ENCODE results near the gene GATAD2A. TPM values are rescaled to one million over a fixed set of nuclear protein-coding genes. Genes with fewer than 3 reads are reported as not detected.

Gene GATAD2A
- total RNA-seq, 1 donor from 2014 or later = 304 TPM

DNA sequence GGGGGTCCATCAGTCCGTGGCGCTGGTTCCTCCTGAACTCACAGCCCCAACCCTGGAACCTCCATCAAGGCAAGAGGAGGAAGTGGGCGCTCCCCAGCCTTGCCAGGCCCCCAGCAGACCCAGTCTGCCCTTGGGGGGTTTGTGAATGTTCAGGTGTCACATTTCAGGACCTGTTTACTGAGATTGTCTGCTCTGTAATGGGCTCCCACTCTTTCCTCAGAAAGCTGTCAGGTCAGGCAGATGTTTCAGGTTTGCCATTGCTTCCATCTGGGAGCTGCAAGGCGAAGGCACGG, 80.5 kb downstream of the GATAD2A start:
- no peak for DNase-seq (ENCODE audit: low read depth)
- H3K27me3 ChIP-seq (ENCODE audit: control insufficient read depth, insufficient read depth, low read length) = no peaks in the 10 kb centered on the region
- TF ChIP-seq, protein P1, sequence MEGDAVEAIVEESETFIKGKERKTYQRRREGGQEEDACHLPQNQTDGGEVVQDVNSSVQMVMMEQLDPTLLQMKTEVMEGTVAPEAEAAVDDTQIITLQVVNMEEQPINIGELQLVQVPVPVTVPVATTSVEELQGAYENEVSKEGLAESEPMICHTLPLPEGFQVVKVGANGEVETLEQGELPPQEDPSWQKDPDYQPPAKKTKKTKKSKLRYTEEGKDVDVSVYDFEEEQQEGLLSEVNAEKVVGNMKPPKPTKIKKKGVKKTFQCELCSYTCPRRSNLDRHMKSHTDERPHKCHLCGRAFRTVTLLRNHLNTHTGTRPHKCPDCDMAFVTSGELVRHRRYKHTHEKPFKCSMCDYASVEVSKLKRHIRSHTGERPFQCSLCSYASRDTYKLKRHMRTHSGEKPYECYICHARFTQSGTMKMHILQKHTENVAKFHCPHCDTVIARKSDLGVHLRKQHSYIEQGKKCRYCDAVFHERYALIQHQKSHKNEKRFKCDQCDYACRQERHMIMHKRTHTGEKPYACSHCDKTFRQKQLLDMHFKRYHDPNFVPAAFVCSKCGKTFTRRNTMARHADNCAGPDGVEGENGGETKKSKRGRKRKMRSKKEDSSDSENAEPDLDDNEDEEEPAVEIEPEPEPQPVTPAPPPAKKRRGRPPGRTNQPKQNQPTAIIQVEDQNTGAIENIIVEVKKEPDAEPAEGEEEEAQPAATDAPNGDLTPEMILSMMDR (IDR thresholded peaks at IDR 0.05; ENCODE audit: insufficient read depth, low read length, poor library complexity, severe bottlenecking) = no peak
- H3K36me3 ChIP-seq (ENCODE audit: control insufficient read depth, insufficient read depth, low read length) = no peaks in the 10 kb centered on the region
- H3K4me3 ChIP-seq (ENCODE audit: low read depth, low read length) = no peak overlapping the region

DNA sequence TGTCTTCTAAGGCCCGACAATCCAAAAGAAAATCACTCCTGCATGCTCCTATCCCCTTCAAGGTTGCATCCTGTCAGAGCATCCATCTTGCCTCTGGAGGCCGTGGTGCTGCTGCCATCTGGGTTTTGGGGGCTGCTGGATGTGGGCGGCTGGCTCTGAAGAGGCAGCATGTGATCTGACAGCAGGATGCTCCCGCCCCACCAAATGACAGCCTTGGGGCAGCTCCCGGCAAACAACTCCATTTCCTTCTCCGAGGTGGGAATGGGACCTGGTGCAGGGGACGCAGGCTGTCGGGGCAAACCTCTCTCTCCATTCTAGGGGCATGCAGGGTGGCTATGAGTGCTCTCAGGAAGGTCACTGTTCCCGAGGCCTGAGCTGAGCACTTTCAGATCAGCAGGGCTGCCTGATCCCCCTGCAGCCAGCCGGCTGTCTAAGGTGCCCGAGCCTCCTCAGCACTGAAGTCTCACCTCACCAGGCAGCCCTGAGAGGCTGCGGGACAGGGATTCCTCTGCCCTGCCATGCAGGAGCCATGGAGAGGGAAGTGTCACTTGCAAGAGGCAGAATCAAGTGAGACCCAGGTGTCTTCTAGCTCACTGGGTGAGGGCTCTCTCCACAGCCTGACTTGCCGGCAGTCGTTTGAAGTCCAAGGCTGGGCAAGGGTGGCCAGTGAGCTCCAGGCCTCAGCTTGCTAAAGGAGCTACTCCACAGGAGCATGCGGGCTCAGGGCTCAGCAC, 81.0 kb downstream of the GATAD2A start:
- no peak for DNase-seq (ENCODE audit: low read depth)
- Histone ChIP-seq H3K4me3 (ENCODE audit: low read depth, low read length) (no peak overlapping the region), H3K27me3 (ENCODE audit: control insufficient read depth, insufficient read depth, low read length) (no peaks in the 10 kb centered on the region), H3K36me3 (ENCODE audit: control insufficient read depth, insufficient read depth, low read length) (no peaks in the 10 kb centered on the region)
- TF ChIP-seq, protein P1 (IDR thresholded peaks at IDR 0.05; ENCODE audit: insufficient read depth, low read length, poor library complexity, severe bottlenecking) = no peak

GRCh38 chr19:19487077-19487949, 81.8 kb downstream of the GATAD2A start:
- DNase-seq (ENCODE audit: low read depth) = no peak
- TF ChIP-seq, protein P1 (IDR thresholded peaks at IDR 0.05; ENCODE audit: insufficient read depth, low read length, poor library complexity, severe bottlenecking) = no peak
- H3K36me3 ChIP-seq (ENCODE audit: control insufficient read depth, insufficient read depth, low read length) = no peaks in the 10 kb centered on the region
- no peaks in the 10 kb centered on the region for H3K27me3 ChIP-seq (ENCODE audit: control insufficient read depth, insufficient read depth, low read length)
- no peak overlapping the region for H3K4me3 ChIP-seq (ENCODE audit: low read depth, low read length)

- Histone ChIP-seq H3K36me3 (ENCODE audit: control insufficient read depth, insufficient read depth, low read length) (no peaks in the 10 kb centered on the region), H3K4me3 (ENCODE audit: low read depth, low read length) (no peak overlapping the region), H3K27me3 (ENCODE audit: control insufficient read depth, insufficient read depth, low read length) (no peaks in the 10 kb centered on the region)
- TF ChIP-seq, protein P1 (IDR thresholded peaks at IDR 0.05; ENCODE audit: insufficient read depth, low read length, poor library complexity, severe bottlenecking) = no peak
- DNase-seq (ENCODE audit: low read depth) = no peak
Measured at GRCh38 chr19:19487950-19488874, 82.7 kb downstream of the GATAD2A start.

DNA sequence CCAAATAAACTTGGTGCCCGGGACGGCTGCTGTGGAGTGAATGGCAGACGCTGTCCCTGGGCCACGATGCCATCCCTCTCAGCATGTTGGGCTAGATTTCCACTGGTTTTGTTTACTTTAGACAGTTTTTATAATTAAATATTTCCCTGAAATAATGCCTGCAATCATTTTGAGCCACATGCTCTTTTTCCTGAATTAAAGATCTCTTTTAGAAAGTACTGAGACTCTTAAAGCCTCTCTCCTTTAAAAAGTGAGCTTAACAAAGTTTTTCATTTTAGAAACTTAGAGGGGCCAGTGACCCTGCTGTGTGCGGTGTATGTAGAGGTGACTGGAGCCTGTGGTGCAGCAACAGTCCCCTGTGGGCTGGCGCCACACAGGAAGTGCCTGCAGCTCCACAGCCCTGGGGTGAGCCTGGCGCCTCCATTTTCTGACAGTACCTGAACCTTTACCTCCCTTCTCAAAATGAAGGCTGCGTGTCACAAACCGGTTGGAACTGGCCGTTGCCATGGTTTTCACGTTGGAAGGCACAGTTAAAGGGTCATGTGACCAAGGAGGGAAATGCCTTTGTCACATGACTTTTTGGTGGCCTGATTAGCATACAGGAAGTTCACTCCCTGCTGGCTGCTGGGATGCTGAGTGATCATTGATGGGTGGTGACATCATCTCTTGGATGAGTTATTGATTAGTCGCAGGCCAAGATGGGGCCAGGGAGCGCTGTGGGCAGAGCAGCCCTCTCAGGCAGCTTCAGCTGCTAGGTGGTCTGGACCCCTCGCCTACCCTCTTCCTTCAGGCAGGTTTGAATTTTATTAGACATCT, 83.6 kb downstream of the GATAD2A start:
- H3K4me3 ChIP-seq (ENCODE audit: low read depth, low read length) = no peak overlapping the region
- H3K36me3 ChIP-seq (ENCODE audit: control insufficient read depth, insufficient read depth, low read length) = no peaks in the 10 kb centered on the region
- peak; percentile 93 for DNase-seq (ENCODE audit: low read depth)
- TF ChIP-seq, protein P1 (IDR thresholded peaks at IDR 0.05; ENCODE audit: insufficient read depth, low read length, poor library complexity, severe bottlenecking) = no peak
- no peaks in the 10 kb centered on the region for H3K27me3 ChIP-seq (ENCODE audit: control insufficient read depth, insufficient read depth, low read length)

Measured in kidney epithelial cell (primary cell).